ENCODE results near the gene OR6X1.
A peak's percentile ranks its signal among the peaks of the same experiment; 100 is the strongest.
"Not testable (repeated sequence)": the region's sequence is repeated elsewhere in the genome, so short reads cannot be mapped to it uniquely, and the experiment has no call there.

Gene OR6X1

GRCh38 chr11:123751781-123752180, 2.5 kb downstream of the OR6X1 start:
- no peak for DNase-seq

- DNase-seq = not testable (repeated sequence)
Observed at GRCh38 chr11:123748349-123748748, 6.0 kb downstream of the OR6X1 start.

GRCh38 chr11:123745764-123746451, 8.4 kb downstream of the OR6X1 start:
- no peak for DNase-seq

GRCh38 chr11:123742724-123743120, 11.6 kb downstream of the OR6X1 start:
- DNase-seq = no peak

GRCh38 chr11:123742031-123742723, 12.1 kb downstream of the OR6X1 start:
- no peak for DNase-seq

- DNase-seq = peak; percentile 84
Observed at GRCh38 chr11:123741159-123742030, 12.9 kb downstream of the OR6X1 start, which contains the start of gene ZNF202. Gene ZNF202, minus strand, starts transcription at chr11:123741660. Its CDS starts 10,772 bp downstream, at chr11:123730888.

GRCh38 chr11:123740787-123741158, 13.5 kb downstream of the OR6X1 start:
- DNase-seq = no peak

GRCh38 chr11:123738374-123738773, 15.9 kb downstream of the OR6X1 start:
- DNase-seq = no peak

GRCh38 chr11:123736769-123737168, 17.5 kb downstream of the OR6X1 start:
- DNase-seq = no peak

- DNase-seq = no peak
Observed at GRCh38 chr11:123729602-123730001, 24.7 kb downstream of the OR6X1 start.

- no peak for DNase-seq
Observed at GRCh38 chr11:123725995-123726655, 28.2 kb downstream of the OR6X1 start.

- DNase-seq = no peak
Observed at GRCh38 chr11:123719452-123719851, 34.9 kb downstream of the OR6X1 start.

GRCh38 chr11:123718469-123718868, 35.8 kb downstream of the OR6X1 start:
- no peak for DNase-seq

GRCh38 chr11:123718063-123718462, 36.3 kb downstream of the OR6X1 start:
- no peak for DNase-seq

GRCh38 chr11:123712627-123713026, 41.7 kb downstream of the OR6X1 start:
- DNase-seq = not testable (repeated sequence)

GRCh38 chr11:123707606-123708205, 46.6 kb downstream of the OR6X1 start:
- DNase-seq = peak; percentile 61

GRCh38 chr11:123707206-123707605, 47.1 kb downstream of the OR6X1 start:
- DNase-seq = no peak

GRCh38 chr11:123704341-123704740, 50.0 kb downstream of the OR6X1 start:
- no peak for DNase-seq
